Ovary (tissue), 3 donors: ENCODE measurements around the gene SRD5A3.

ENCODE experiments used
- EP300 ChIP-seq: sonication (generic); formaldehyde crosslinking; IDR thresholded peaks from one replicate; pipeline ENCODE4 v1.6.1; 2017; ENCODE audit warnings: antibody characterized with exemption
- POLR2A ChIP-seq: fragments of 450-650 bp; IDR thresholded peaks from one replicate; pipeline ENCODE4 v1.6.1; 2017; ENCODE audit warnings: antibody characterized with exemption, mild to moderate bottlenecking, moderate library complexity
- TF ChIP-seq, protein P1 (sequence below), 3 donors: fragments of 450-650 bp in 2 of 3; fragments of 200-600 bp in 1 of 3; IDR thresholded peaks; one replicate each; pipeline versions ENCODE4 v1.5.1 to v1.8.0; 2016 to 2022; ENCODE audit warnings: antibody characterized with exemption in 3 of 3, mild to moderate bottlenecking in 1 of 3
- donor health status: DM: no; HTN: no; CAD: no.

DNA sequence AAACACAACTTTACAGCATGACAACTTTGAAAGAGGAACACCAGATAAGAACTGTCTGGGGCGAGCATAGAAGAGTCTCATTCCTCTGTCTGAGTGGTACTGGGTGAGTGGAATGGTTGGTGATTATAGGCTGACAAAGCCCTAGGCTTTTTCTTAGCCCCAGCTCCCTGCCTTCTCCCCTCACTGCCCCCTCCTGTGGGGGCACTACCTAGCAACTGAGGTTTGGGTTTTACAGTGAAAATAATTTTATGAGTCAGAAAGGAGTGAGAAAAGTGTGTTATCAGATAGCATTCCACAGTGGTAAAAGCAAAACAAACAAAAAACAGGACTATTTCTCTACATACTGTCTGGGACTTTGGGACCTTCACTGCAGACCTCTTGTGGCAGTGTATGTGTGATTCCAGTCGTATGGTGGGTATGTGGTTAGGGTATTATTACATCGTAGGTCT lies 39.2 kb downstream of the SRD5A3 start:
- TF ChIP-seq, protein P1, sequence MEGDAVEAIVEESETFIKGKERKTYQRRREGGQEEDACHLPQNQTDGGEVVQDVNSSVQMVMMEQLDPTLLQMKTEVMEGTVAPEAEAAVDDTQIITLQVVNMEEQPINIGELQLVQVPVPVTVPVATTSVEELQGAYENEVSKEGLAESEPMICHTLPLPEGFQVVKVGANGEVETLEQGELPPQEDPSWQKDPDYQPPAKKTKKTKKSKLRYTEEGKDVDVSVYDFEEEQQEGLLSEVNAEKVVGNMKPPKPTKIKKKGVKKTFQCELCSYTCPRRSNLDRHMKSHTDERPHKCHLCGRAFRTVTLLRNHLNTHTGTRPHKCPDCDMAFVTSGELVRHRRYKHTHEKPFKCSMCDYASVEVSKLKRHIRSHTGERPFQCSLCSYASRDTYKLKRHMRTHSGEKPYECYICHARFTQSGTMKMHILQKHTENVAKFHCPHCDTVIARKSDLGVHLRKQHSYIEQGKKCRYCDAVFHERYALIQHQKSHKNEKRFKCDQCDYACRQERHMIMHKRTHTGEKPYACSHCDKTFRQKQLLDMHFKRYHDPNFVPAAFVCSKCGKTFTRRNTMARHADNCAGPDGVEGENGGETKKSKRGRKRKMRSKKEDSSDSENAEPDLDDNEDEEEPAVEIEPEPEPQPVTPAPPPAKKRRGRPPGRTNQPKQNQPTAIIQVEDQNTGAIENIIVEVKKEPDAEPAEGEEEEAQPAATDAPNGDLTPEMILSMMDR (IDR thresholded peaks at IDR 0.05) = no peak
- TF ChIP-seq POLR2A (no peak), EP300 (no peak)
